Heart left ventricle (tissue), 13 donors: ENCODE results near the gene BCKDHB.

Experiments
- POLR2A ChIP-seq, 2 donors: fragments of 450-650 bp; IDR thresholded peaks; one replicate each; pipeline ENCODE4 v1.6.1; 2017; ENCODE audit warnings: antibody characterized with exemption in 2 of 2, mild to moderate bottlenecking in 2 of 2, moderate library complexity in 2 of 2
- TF ChIP-seq, protein P1 (sequence below), 12 donors: fragments of 200-600 bp; sonication (generic) in 4 of 12; IDR thresholded peaks; one replicate each; pipeline versions ENCODE4 v1.5.0 to v1.8.0; 2018 to 2022; ENCODE audit warnings: antibody characterized with exemption in 12 of 12, mild to moderate bottlenecking in 5 of 12
- donor health status: ischemic (EF 13 %, LVEDD 7.1; RV severe dilation, severe dysfunction).
- donor health status: DM: no; HTN: yes; CAD: no.
- donor health status: DM: no; HTN: no; CAD: no.
- donor health status: ischemic (EF 25% LVEDD 6.9; RV normal size, moderate dysfunction).
- donor health status: ischemic (EF 25% LVEDD 5.7; RV mildly dilated, moderate dysfunction).
- donor health status: ischemic (EF 35%, LVEDD 5.7; RV mildly dilated, moderate dysfunction).
- donor health status: nonischemic (EF 11% LVEDD 7.7; RV severe dilation, severe dysfunction).
- donor health status: DM: yes; HTN: yes; CAD: no.
- donor health status: PGD.
- donor health status: ischemic (EF 29% LVEDD 5.4; RV normal size, mild dysfunction).
- donor health status: nonischemic (EF 23%, LVEDD 6.1; RV moderate dilation, normal function).

DNA sequence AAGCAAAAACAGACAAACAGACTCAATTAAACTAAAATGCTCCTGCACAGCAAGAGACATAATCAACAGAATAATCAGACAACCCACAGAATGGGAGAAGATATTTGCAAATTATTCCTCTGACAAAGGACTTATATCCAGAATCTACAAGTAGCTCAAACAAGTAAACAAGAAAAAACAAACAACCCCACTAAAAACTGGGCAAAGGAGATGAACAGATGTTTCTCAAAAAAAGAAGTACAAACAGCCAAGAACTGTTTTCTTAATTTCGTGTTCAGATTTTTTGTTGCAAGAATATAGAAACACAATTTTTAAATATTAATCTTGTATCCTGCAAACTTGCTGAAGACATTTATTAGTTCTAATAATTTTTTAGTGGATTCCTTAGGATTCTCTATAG, 274.1 kb downstream of the BCKDHB start:
- TF ChIP-seq, protein P1, sequence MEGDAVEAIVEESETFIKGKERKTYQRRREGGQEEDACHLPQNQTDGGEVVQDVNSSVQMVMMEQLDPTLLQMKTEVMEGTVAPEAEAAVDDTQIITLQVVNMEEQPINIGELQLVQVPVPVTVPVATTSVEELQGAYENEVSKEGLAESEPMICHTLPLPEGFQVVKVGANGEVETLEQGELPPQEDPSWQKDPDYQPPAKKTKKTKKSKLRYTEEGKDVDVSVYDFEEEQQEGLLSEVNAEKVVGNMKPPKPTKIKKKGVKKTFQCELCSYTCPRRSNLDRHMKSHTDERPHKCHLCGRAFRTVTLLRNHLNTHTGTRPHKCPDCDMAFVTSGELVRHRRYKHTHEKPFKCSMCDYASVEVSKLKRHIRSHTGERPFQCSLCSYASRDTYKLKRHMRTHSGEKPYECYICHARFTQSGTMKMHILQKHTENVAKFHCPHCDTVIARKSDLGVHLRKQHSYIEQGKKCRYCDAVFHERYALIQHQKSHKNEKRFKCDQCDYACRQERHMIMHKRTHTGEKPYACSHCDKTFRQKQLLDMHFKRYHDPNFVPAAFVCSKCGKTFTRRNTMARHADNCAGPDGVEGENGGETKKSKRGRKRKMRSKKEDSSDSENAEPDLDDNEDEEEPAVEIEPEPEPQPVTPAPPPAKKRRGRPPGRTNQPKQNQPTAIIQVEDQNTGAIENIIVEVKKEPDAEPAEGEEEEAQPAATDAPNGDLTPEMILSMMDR (IDR thresholded peaks at IDR 0.05), result no peak
- no peak for TF ChIP-seq POLR2A (IDR thresholded peaks at IDR 0.05)
